ENCODE results near the gene RPN2. TPM values are rescaled to one million over a fixed set of nuclear protein-coding genes. Genes with fewer than 3 reads are reported as not detected.

The RPN2 gene
- total and polyA plus RNA-seq, 9 of the 15 experiments (the other 6 are each of a cell fraction or from before 2014, with no cell fraction given): 168 to 548 (median 325) TPM

GRCh38 chr20:37192137-37192854, 13.2 kb downstream of the RPN2 start (continued):
- no peak for TF ChIP-seq HNRNPLL (IDR thresholded peaks at IDR 0.05; ENCODE audit: low read depth, low read length, poor library complexity, severe bottlenecking)
- no peak for TF ChIP-seq ZNF395 (CRISPR knock-in tag; IDR thresholded peaks at IDR 0.05)
- TF ChIP-seq BRF1 (IDR thresholded peaks at IDR 0.05; ENCODE audit: borderline replicate concordance, extremely low read depth, insufficient read length): no peak
- TF ChIP-seq POU5F1 (IDR thresholded peaks at IDR 0.05; ENCODE audit: borderline replicate concordance, low read depth, low read length, partially characterized antibody): no peak
- no peak for TF ChIP-seq MLLT1 (IDR thresholded peaks at IDR 0.05)
- TF ChIP-seq EGR1 (conservative IDR thresholded peaks at IDR 0.05): no peak
- no peak for TF ChIP-seq CHD1 (IDR thresholded peaks at IDR 0.05; ENCODE audit: low read length)
- TF ChIP-seq RUNX1 (IDR thresholded peaks at IDR 0.05; ENCODE audit: low read depth): no peak
- TF ChIP-seq, protein P1, sequence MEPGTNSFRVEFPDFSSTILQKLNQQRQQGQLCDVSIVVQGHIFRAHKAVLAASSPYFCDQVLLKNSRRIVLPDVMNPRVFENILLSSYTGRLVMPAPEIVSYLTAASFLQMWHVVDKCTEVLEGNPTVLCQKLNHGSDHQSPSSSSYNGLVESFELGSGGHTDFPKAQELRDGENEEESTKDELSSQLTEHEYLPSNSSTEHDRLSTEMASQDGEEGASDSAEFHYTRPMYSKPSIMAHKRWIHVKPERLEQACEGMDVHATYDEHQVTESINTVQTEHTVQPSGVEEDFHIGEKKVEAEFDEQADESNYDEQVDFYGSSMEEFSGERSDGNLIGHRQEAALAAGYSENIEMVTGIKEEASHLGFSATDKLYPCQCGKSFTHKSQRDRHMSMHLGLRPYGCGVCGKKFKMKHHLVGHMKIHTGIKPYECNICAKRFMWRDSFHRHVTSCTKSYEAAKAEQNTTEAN (CRISPR knock-in tag; IDR thresholded peaks at IDR 0.05): no peak
- no peak for TF ChIP-seq ZNF174 (CRISPR knock-in tag; IDR thresholded peaks at IDR 0.05)
- TF ChIP-seq REST (IDR thresholded peaks at IDR 0.05; ENCODE audit: borderline replicate concordance): peak; percentile 16; the same call in 1 of the 2 replicates
- TF ChIP-seq REST (CRISPR knock-in tag; IDR thresholded peaks at IDR 0.05; ENCODE audit: low read depth): no peak
- no peak for TF ChIP-seq GTF2F1 (IDR thresholded peaks at IDR 0.05; ENCODE audit: low read depth, low read length)
- no peak for TF ChIP-seq ATF4 (CRISPR knock-in tag; IDR thresholded peaks at IDR 0.05)
